CD4-positive, alpha-beta memory T cell (primary cell): Measurements from ENCODE around the gene APOE. TPM values are rescaled to one million over a fixed set of nuclear protein-coding genes. Genes with fewer than 3 reads are reported as not detected.

Experiments
- CTCF ChIA-PET: fragments of 350-600 bp; sonication (Branson Sonifier 250); formaldehyde crosslinking; loops from one replicate; lab custom pipeline; 2021; ENCODE audit warnings: inconsistent platforms; ENCODE audit not compliant: partially characterized antibody; lab: Charles Lee
- POLR2A ChIA-PET: fragments of 350-600 bp; sonication (Branson Sonifier 250); formaldehyde crosslinking; loops from one replicate; lab custom pipeline; 2021; ENCODE audit not compliant: partially characterized antibody; lab: Charles Lee
- DNase-seq, 5 donors: peaks; one replicate each; pipeline versions ENCODE4 v3.0.0 to v3.0.0-alpha.2; 2020 to 2022; ENCODE audit warnings: mixed read lengths in 1 of 5
- H3K27ac ChIP-seq: one replicate; pipeline ENCODE4 v1.7.0; 2013; ENCODE audit warnings: low read depth, low read length
- H3K27me3 ChIP-seq: 2 replicates; pipeline ENCODE4 v1.7.0; 2013; ENCODE audit warnings: mild to moderate bottlenecking, low read length, moderate library complexity; ENCODE audit not compliant: insufficient read depth
- H3K36me3 ChIP-seq: 2 replicates; pipeline ENCODE4 v1.7.0; 2013; ENCODE audit warnings: mild to moderate bottlenecking, low read length, moderate library complexity; ENCODE audit not compliant: insufficient read depth
- H3K4me1 ChIP-seq: 2 replicates; pipeline ENCODE4 v1.7.0; 2013; ENCODE audit warnings: mild to moderate bottlenecking, low read length, moderate library complexity; ENCODE audit not compliant: insufficient read depth
- H3K4me3 ChIP-seq, 2 donors: one replicate each; pipeline ENCODE4 v1.7.0; 2013; ENCODE audit warnings: low read length in 2 of 2, mild to moderate bottlenecking in 1 of 2
- H3K9me3 ChIP-seq, 2 donors: one replicate each; pipeline ENCODE4 v1.7.0; 2013; ENCODE audit warnings: low read length in 2 of 2, control low read depth in 1 of 2; ENCODE audit not compliant: control insufficient read depth in 1 of 2
- H3K27ac Mint-ChIP-seq, 7 donors: one replicate each; pipeline ENCODE4 v1.8.0; 2020 to 2021; ENCODE audit warnings: mixed read lengths in 7 of 7, mild to moderate bottlenecking in 6 of 7, inconsistent platforms in 3 of 7, moderate library complexity in 3 of 7
- H3K27me3 Mint-ChIP-seq, 2 donors: one replicate each; pipeline ENCODE4 v1.8.0; 2020 to 2021; ENCODE audit warnings: mixed read lengths in 2 of 2
- H3K36me3 Mint-ChIP-seq, 2 donors: one replicate each; pipeline ENCODE4 v1.8.0; 2020 to 2021; ENCODE audit warnings: mixed read lengths in 2 of 2, inconsistent platforms in 1 of 2, mild to moderate bottlenecking in 1 of 2
- H3K4me1 Mint-ChIP-seq, 4 donors: one replicate each; pipeline ENCODE4 v1.8.0; 2020 to 2021; ENCODE audit warnings: mixed read lengths in 4 of 4, mild to moderate bottlenecking in 1 of 4
- H3K4me3 Mint-ChIP-seq, 8 donors: one replicate each; pipeline ENCODE4 v1.8.0; 2020 to 2021; ENCODE audit warnings: mixed read lengths in 8 of 8, mild to moderate bottlenecking in 7 of 8, moderate library complexity in 6 of 8, inconsistent platforms in 3 of 8
- H3K9me3 Mint-ChIP-seq, 8 donors: one replicate each; pipeline ENCODE4 v1.8.0; 2020 to 2021; ENCODE audit warnings: mixed read lengths in 8 of 8, mild to moderate bottlenecking in 5 of 8, inconsistent platforms in 3 of 8, moderate library complexity in 1 of 8
- intact Hi-C: fragments of 100-400 bp; cut with micrococcal nuclease; formaldehyde crosslinking; loops from one replicate; pipeline ENCODE4 v1.15.1; 2023
- polyA plus RNA-seq, 2 donors: library from polyadenylated mRNA; unstranded; fragments of 300-500 nt; fragmentation: Illumina TruSeq; gene quantifications; one replicate each; pipeline ENCODE4 v1.2.3, GENCODE V29; 2021
- total RNA-seq, 2 experiments: library from RNA; stranded (reverse); gene quantifications; one replicate each; pipeline ENCODE4 v1.2.3, GENCODE V29; 2021

Gene APOE
- total and polyA plus RNA-seq, 4 experiments from 2014 or later, result 9.0 to 11.9 TPM; not detected in 2

DNA sequence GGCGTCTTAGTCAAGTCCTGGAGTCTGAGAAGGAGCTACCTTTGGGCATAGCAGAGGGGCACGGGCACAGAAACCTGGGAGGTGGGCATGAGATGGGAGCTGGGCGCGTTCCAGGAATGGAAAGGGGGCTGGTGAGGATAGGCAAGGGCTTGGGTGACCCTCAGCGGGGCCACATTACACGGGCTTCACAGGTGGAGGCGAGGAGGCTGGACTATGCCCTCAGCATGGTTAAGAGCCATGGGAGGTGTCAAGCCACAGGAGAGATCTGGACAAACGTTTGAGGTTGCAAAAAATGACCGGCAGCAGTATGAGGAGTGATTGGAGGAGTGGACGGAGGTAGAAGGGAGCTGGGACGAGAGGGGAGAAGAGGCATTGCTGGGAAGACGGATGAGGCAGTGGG is 38.0 kb upstream of the APOE start:
- Histone ChIP-seq H3K4me3 (no peak overlapping the region), H3K27ac (no peak overlapping the region), H3K36me3 (no peaks in the 10 kb centered on the region), H3K9me3 (no peaks in the 10 kb centered on the region), H3K27me3 (no peaks in the 10 kb centered on the region), H3K4me1 (no peaks in the 10 kb centered on the region)
- Mint-ChIP-seq H3K4me3 (no peak overlapping the region), H3K4me1 (no peaks in the 10 kb centered on the region), H3K27ac (no peak overlapping the region), H3K36me3 (no peaks in the 10 kb centered on the region), H3K27me3 (peaks cover 0 to 2% of the 10 kb centered on the region in 2 donors), H3K9me3 (no peaks in the 10 kb centered on the region)
- intact Hi-C loops, result no loop called here
- ChIA-PET CTCF (no interaction called here), POLR2A (no interaction called here)
- DNase-seq, result no peak

DNA sequence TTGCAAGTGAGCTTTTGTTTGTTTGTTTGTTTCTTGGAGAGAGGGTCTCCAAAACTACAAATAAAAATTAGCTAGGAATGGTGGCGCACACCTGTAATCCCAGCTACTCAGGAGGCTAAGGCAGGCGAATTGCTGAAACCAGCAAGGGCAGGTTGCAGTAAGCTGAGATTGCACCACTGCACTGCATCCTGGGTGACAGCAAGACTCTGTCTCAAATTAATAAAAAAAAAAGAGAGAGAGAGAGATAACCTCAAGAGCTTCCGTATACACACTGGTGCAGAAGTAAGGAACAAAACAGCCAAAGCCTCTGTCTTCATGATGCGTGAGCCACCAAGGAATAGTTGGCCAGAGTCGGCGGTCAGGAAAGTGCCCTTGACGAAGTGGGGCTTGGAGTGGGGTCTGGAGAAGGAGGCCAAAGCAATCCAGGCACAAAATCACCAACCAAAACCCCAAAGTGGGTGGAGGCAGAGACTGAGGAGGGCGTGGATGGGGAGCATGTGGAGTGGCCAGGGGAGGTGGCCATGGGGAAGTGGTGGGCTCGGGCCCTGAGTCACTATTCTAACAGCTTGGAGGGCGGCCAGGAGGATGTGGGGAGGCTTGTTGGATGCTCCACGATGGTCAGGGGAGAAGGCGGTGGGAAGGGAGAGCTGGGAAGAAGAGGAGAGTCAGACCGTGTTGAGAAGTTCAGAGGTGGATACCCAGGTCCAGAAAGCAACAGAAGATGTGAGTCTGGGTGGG is 35.7 kb upstream of the APOE start:
- intact Hi-C loops, result no loop called here
- DNase-seq, result no peak
- POLR2A ChIA-PET, result no interaction called here
- no peaks in the 10 kb centered on the region for H3K4me1 ChIP-seq
- H3K4me3 ChIP-seq, result no peak overlapping the region
- Mint-ChIP-seq H3K4me3 (no peak overlapping the region), H3K4me1 (no peaks in the 10 kb centered on the region), H3K27me3 (peaks cover 0 to 2% of the 10 kb centered on the region in 2 donors), H3K9me3 (no peaks in the 10 kb centered on the region), H3K27ac (peak overlapping the region in 1 of 7 donors; percentile 72), H3K36me3 (no peaks in the 10 kb centered on the region)
- no peaks in the 10 kb centered on the region for H3K27me3 ChIP-seq
- CTCF ChIA-PET, result interaction anchor here (0.7 kb wide), 1 partner anchor 42 kb away, joined by 3 read pairs; no protein-coding TSS in a partner anchor
- no peak overlapping the region for H3K27ac ChIP-seq
- H3K36me3 ChIP-seq, result no peaks in the 10 kb centered on the region
- H3K9me3 ChIP-seq, result no peaks in the 10 kb centered on the region

DNA sequence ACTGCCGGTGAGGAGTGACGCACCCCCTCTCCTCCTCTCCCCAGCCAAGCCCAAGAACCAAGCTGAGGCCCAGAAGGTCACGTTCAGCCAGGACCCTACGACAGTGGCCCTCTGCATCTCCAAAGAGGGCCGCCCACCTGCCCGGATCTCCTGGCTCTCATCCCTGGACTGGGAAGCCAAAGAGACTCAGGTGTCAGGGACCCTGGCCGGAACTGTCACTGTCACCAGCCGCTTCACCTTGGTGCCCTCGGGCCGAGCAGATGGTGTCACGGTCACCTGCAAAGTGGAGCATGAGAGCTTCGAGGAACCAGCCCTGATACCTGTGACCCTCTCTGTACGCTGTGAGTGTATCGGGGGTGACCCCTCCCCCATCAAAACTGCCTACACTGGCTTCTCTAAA is 33.8 kb upstream of the APOE start:
- H3K9me3 ChIP-seq, result no peaks in the 10 kb centered on the region
- no peak overlapping the region for H3K27ac ChIP-seq
- ChIA-PET POLR2A (no interaction called here), CTCF (no interaction called here)
- no peaks in the 10 kb centered on the region for H3K36me3 ChIP-seq
- H3K4me1 ChIP-seq, result no peaks in the 10 kb centered on the region
- H3K4me1 Mint-ChIP-seq, result peaks cover under 1 to 9% (median 5%) of the 10 kb centered on the region in 4 donors
- no peaks in the 10 kb centered on the region for H3K36me3 Mint-ChIP-seq
- intact Hi-C loops, result no loop called here
- H3K4me3 Mint-ChIP-seq, result no peak overlapping the region
- no peak for DNase-seq
- no peaks in the 10 kb centered on the region for H3K9me3 Mint-ChIP-seq
- H3K27ac Mint-ChIP-seq, result no peak overlapping the region
- no peak overlapping the region for H3K4me3 ChIP-seq
- H3K27me3 Mint-ChIP-seq, result no peaks in the 10 kb centered on the region
- H3K27me3 ChIP-seq, result no peaks in the 10 kb centered on the region

DNA sequence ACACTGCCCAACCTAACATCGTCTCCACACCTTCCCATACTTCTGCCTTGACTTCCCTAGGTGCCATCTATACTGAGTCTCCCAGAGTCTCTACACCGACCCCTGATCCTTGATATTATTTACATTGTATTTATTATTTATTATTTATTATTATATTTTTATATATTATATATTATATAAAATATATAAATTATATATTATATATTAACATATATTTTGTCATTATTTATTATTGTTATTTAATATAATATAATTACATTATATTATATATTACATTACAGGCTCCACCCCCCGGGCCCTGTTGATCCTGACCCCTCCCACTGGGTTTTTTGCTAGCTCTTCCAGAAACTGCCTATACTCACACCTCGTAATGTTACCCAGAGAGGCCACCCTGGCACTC is 32.9 kb upstream of the APOE start:
- Histone ChIP-seq H3K27ac (no peak overlapping the region), H3K36me3 (no peaks in the 10 kb centered on the region), H3K27me3 (no peaks in the 10 kb centered on the region), H3K4me1 (peaks cover 7% of the 10 kb centered on the region), H3K4me3 (no peak overlapping the region), H3K9me3 (no peaks in the 10 kb centered on the region)
- no peak overlapping the region for H3K27ac Mint-ChIP-seq
- no peaks in the 10 kb centered on the region for H3K9me3 Mint-ChIP-seq
- CTCF ChIA-PET, result no interaction called here
- DNase-seq, result no peak
- no peak overlapping the region for H3K4me3 Mint-ChIP-seq
- POLR2A ChIA-PET, result no interaction called here
- peaks cover 3 to 16% (median 11%) of the 10 kb centered on the region in 4 donors for H3K4me1 Mint-ChIP-seq
- H3K36me3 Mint-ChIP-seq, result no peaks in the 10 kb centered on the region
- intact Hi-C loops, result no loop called here
- H3K27me3 Mint-ChIP-seq, result peaks cover 0 to 1% of the 10 kb centered on the region in 2 donors

DNA sequence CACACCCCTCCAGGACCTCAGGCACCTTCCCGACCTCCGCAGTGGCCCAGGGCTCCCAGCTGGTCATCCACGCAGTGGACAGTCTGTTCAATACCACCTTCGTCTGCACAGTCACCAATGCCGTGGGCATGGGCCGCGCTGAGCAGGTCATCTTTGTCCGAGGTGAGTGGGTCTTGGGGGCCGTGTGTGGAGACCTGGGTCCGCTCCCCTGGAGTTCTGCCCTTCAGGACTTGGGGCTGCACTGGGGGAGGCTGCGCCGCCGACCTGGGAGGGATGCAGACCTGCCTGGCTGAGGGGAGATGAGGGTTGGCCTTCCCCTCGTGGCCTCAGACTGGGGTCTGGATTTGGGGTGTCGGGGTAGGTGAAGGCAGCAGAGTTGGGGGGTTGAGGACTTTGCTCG is 31.3 kb upstream of the APOE start:
- ChIA-PET POLR2A (no interaction called here), CTCF (no interaction called here)
- H3K27me3 Mint-ChIP-seq, result peaks cover 0 to 1% of the 10 kb centered on the region in 2 donors
- intact Hi-C loops, result no loop called here
- no peak for DNase-seq
- H3K4me1 ChIP-seq, result peaks cover 7% of the 10 kb centered on the region
- H3K4me3 ChIP-seq, result no peak overlapping the region
- no peaks in the 10 kb centered on the region for H3K27me3 ChIP-seq
- no peaks in the 10 kb centered on the region for H3K36me3 ChIP-seq
- H3K9me3 Mint-ChIP-seq, result no peaks in the 10 kb centered on the region
- H3K4me3 Mint-ChIP-seq, result no peak overlapping the region
- no peak overlapping the region for H3K27ac Mint-ChIP-seq
- H3K9me3 ChIP-seq, result no peaks in the 10 kb centered on the region
- H3K4me1 Mint-ChIP-seq, result peaks cover 3 to 16% (median 11%) of the 10 kb centered on the region in 4 donors
- no peaks in the 10 kb centered on the region for H3K36me3 Mint-ChIP-seq
- no peak overlapping the region for H3K27ac ChIP-seq

DNA sequence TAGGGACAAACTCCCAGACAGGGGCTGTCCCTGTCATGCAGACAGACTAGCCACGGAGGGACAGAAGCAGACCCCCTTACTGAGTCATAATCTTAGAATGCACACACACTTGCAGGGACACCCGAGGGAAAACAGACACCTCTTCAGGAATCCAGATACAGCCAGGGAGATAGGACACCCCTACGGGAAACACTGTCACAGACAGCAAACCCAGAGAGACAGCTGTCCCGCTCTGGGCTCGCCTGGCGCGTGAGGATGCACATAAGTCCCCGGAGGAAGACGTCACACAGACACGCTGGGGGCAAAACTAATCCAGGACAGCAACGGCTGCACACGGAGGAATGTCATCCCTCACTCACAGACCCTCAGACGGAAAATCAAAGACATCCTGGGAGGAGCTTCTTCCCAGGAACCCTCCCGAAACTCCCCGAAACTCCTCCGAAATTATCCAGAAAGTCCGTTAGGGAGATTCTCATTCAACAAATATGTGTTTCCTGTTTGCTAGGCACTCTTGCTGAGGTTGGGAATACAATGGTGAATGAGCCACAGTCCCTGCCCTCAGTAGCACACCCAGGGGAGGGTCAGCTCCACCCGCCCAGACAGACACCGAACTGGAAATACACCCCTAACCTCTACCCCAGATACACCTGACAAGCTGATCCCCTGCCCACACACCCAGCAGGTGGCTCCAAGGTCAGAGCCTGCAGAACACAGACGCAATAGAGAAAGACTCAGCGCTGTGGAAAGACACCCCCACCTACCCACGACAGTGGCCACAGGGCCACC is 29.7 kb upstream of the APOE start:
- Histone ChIP-seq H3K4me3 (no peak overlapping the region), H3K36me3 (no peaks in the 10 kb centered on the region), H3K9me3 (no peaks in the 10 kb centered on the region), H3K4me1 (peaks cover 7% of the 10 kb centered on the region), H3K27me3 (no peaks in the 10 kb centered on the region), H3K27ac (no peak overlapping the region)
- Mint-ChIP-seq H3K4me3 (no peak overlapping the region), H3K27ac (no peak overlapping the region), H3K4me1 (peaks cover 3 to 16% (median 11%) of the 10 kb centered on the region in 4 donors), H3K27me3 (peaks cover 0 to 4% of the 10 kb centered on the region in 2 donors), H3K9me3 (no peaks in the 10 kb centered on the region), H3K36me3 (no peaks in the 10 kb centered on the region)
- intact Hi-C loops, result no loop called here
- POLR2A ChIA-PET, result no interaction called here
- DNase-seq, result no peak
- CTCF ChIA-PET, result no interaction called here

DNA sequence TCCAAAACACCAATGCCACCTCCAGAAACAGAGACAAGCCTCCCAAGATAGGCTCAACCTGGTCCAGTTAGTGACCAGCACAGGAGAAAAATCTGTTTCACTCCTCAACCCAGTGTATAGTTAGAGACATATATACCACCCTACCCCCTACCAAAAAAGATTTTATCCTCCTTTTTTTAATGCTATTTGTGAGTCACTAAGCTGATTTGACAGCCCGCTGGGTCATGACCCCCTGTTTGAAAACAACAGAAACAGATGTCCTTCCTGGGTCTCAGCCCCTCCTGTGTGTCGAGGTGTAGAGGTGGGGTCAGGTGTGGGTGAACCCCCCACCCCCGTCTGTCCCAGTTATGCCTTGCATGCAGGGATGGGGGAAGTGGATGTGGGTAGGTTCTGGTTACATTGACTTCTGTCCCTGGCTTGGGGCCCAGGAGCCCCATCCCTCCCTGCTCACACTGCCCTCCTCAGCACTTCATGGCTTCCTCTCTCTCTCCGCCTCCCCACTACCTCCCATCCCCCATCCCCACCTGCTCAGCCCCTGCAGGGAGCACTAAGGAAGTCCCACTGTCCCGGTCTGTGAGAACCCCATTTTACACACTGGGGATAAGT is 28.6 kb upstream of the APOE start:
- H3K27ac Mint-ChIP-seq, result peak overlapping the region in 3 of 7 donors; percentile 31 to 79 (median 74)
- DNase-seq, result peak in 2 of 5 donors; percentile 5 to 21

More for the DNA sequence above, 28.6 kb upstream of the APOE start:
- Histone ChIP-seq H3K4me1 (peaks cover 7% of the 10 kb centered on the region), H3K27ac (no peak overlapping the region), H3K27me3 (no peaks in the 10 kb centered on the region), H3K4me3 (no peak overlapping the region), H3K36me3 (no peaks in the 10 kb centered on the region), H3K9me3 (no peaks in the 10 kb centered on the region)
- H3K4me1 Mint-ChIP-seq, result peaks cover 3 to 16% (median 11%) of the 10 kb centered on the region in 4 donors
- peak overlapping the region in 1 of 8 donors; percentile 33 for H3K4me3 Mint-ChIP-seq
- H3K27me3 Mint-ChIP-seq, result peaks cover 0 to 4% of the 10 kb centered on the region in 2 donors
- H3K36me3 Mint-ChIP-seq, result no peaks in the 10 kb centered on the region
- ChIA-PET CTCF (no interaction called here), POLR2A (no interaction called here)
- intact Hi-C loops, result no loop called here
- H3K9me3 Mint-ChIP-seq, result no peaks in the 10 kb centered on the region
